Islet precursor cell (in vitro differentiated cells): ENCODE measurements around the gene KIAA0319L.
A peak's percentile ranks its signal among the peaks of the same experiment; 100 is the strongest.
"Not testable (repeated sequence)": the region's sequence is repeated elsewhere in the genome, so short reads cannot be mapped to it uniquely, and the experiment has no call there.

Experiments
- DNase-seq: peaks from one replicate; pipeline ENCODE4 v3.0.0-alpha.2; 2018

KIAA0319L gene

GRCh38 chr1:35557118-35557610 is at the start of gene KIAA0319L:
Gene KIAA0319L, minus strand, starts transcription at chr1:35557403. Its CDS starts 2,912 bp downstream, at chr1:35554491.
- peak; percentile 89 for DNase-seq

GRCh38 chr1:35605867-35606182 is 48.6 kb upstream of the KIAA0319L start:
- peak; percentile 90 for DNase-seq

GRCh38 chr1:35605071-35605866 is 48.1 kb upstream of the KIAA0319L start:
- no peak for DNase-seq

- no peak for DNase-seq
These were observed 46.7 kb upstream of the KIAA0319L start for GRCh38 chr1:35603941-35604340.

GRCh38 chr1:35603468-35603867 is 46.3 kb upstream of the KIAA0319L start:
- peak; percentile 89 for DNase-seq

GRCh38 chr1:35600593-35600992 is 43.4 kb upstream of the KIAA0319L start:
- DNase-seq, result peak; percentile 72

- DNase-seq, result no peak
These were observed 42.2 kb upstream of the KIAA0319L start for GRCh38 chr1:35599411-35599810.

- peak; percentile 68 for DNase-seq
These were observed 41.7 kb upstream of the KIAA0319L start for GRCh38 chr1:35598895-35599294.

GRCh38 chr1:35597870-35598269 is 40.7 kb upstream of the KIAA0319L start:
- DNase-seq, result peak; percentile 67

- DNase-seq, result no peak
These were observed 38.5 kb upstream of the KIAA0319L start for GRCh38 chr1:35595684-35596083.

- DNase-seq, result no peak
These were observed 37.0 kb upstream of the KIAA0319L start for GRCh38 chr1:35594005-35594760.

- peak; percentile 63 for DNase-seq
These were observed 36.0 kb upstream of the KIAA0319L start for GRCh38 chr1:35592991-35593769.

- DNase-seq, result no peak
These were observed 34.0 kb upstream of the KIAA0319L start for GRCh38 chr1:35591211-35591610.

GRCh38 chr1:35590476-35591040 is 33.4 kb upstream of the KIAA0319L start:
- no peak for DNase-seq

GRCh38 chr1:35589516-35590427 is 32.6 kb upstream of the KIAA0319L start:
- DNase-seq, result no peak

- DNase-seq, result no peak
These were observed 31.2 kb upstream of the KIAA0319L start for GRCh38 chr1:35588197-35588910.

GRCh38 chr1:35587736-35588135 is 30.5 kb upstream of the KIAA0319L start:
- no peak for DNase-seq

GRCh38 chr1:35586808-35587207 is 29.6 kb upstream of the KIAA0319L start:
- no peak for DNase-seq

- not testable (repeated sequence) for DNase-seq
These were observed 28.6 kb upstream of the KIAA0319L start for GRCh38 chr1:35585805-35586204.

- DNase-seq, result no peak
These were observed 28.1 kb upstream of the KIAA0319L start for GRCh38 chr1:35585281-35585680.

- not testable (repeated sequence) for DNase-seq
These were observed 24.4 kb upstream of the KIAA0319L start for GRCh38 chr1:35581621-35582020.
